HG02973 (cell line): ENCODE data around the gene TADA2B.

Experiments
- ATAC-seq: cut with Tn5 transposase; IDR thresholded peaks from one replicate; pipeline ENCODE4 v1.9.1; 2021; ENCODE audit warnings: moderate library complexity; ENCODE audit not compliant: unreplicated experiment

Gene TADA2B

DNA sequence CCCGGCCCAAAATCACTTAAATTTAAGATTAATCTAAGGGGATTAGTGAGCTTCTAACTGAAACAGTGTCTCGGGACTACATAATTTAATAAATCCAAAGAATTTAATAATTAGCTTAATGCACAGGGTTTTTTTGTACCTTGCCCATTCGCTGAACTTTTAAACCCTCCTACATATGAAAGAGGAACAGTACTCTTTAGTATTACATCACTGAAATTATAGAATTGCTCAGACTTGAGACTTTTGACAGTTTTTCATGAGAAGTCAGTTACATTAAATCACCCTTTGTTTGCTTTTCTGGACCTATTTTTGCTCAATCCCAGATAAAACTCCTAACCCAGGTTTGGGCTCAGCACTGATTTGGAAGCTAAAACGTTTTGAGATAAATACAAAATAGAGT, 2.4 kb upstream of the TADA2B start:
- no peak for ATAC-seq

DNA sequence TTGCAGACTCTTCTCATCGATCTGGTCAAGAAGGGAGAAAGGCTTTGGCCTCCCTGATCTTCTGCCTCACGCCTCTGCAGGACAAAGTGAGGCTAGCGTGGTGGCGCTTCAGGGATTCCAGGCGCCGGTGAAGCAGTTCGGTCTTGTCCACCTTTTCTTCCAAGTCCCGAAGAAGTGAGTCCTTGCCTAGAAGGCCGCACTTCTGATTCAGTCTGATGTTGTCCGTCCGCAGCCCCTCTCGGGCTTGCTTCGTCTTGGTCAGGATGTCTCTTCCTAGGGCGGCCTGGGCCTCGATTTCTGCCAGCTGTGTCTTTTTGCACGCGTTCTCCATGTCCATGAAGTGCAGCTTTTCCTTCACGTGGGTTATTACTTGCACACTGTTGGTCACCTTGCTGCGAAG, 1.9 kb upstream of the TADA2B start:
- ATAC-seq = no peak

DNA sequence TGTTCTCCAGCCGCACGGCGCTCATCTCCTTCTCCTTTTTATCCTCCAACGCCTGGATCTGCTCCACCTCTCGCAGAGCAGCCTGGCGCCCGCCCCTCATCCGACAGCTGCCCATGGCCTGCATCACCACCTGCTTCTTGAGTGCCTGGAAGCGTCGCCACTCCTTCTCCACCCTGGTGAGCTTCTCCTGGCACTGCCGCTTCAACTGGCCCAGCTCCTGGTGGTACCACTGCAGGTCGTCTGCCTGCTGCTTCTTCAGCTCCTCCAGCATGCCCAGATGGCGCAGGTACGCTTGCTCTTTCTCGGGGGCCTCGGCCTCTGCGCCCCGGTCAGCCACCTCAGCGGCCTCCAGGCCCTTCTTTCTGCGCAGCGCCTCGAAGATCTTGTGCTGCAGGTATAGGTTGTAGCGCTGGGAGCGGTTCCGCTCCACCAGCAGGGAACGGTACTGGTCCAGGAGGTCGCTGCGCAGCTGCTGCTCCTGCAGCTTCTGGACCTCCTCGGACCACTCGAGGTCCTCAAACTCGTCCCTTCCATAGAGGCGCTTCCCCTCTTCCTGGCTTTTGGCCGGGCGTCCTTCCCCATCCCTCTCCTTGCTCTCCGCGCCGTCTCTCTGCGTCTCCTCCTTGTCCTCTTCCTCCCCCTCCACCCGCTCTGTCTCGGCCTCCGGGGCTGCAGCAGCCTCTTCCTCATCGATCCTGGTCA, 1.2 kb upstream of the TADA2B start:
- ATAC-seq = no peak

DNA sequence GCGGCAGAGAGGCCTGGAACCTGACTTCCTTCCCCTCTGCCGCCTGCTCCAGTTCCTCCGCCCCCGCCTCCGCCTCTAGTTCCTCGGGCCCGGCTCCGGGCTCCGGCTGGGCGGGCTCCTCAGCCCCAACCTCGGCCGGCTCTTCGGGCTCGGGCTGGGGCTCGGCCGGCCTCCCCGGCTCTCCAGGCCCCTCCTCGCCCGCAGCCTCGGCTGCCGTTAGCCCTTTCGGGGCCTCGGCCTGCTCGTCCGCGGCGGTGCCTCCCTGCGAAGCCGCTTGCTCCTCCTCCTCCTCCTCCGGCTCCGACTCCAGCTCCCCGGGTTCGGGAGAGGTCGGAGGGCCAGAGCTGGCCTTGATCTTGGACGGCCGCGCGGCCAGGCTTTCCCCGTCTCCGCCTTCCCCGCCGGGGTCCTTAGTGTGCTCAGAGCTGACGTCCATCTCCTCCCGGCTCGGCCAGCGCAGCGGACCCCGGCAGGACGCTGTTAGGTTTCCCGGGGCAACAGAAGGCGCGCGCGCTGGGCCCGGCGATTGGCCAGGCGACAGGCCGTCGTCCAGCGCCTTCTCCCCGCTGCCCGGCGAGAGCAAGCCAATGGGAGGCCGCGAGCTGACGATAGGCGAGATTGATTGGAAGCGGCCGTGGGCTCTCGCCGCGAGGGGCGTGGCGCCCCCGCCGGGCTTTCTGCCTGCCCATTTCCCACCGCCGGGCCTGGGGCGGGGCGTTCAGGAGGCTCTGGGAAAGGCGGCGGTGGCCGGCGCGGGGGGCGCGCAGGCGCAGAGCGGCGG, 479 bp upstream of the TADA2B start:
- peak; percentile 75 for ATAC-seq

DNA sequence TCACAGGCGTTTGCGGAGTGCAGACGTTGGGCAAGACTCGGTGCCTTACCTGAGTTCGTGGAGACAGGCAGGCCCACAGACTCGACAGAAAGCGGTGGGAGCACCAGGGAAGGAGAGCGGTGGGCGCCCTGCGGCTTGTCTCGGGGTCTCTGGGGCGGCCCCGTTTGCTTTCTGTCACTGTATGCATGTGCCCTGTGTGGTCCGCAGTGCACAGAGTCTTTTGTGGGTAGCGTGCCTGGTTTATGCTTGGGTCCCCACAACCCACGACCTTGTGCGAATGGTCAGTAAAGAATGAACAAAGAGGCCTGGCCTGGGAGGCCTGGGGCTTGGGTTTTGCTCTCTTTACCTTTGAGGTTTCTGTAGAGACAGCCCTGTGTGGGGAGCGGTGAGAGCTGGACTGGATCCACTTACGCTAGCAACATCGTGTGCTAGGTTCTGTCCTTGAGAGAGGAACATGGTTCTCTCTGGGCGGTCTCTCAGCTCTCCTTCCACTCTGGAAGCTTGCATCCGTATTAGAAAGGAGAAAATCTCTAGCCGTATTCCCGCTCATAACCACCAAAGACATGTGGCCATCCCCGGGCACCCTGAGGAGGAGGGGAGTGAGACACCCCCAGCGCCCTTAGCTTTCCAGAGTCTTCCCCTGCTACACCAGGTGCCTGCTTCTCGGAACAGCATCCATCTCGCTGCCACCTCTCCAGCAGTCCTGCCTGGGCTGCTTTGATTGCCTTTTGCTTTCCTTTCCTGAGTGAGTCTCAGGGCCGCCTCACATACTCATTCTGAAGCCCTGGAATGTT, 1.2 kb downstream of the TADA2B start:
- ATAC-seq = no peak

DNA sequence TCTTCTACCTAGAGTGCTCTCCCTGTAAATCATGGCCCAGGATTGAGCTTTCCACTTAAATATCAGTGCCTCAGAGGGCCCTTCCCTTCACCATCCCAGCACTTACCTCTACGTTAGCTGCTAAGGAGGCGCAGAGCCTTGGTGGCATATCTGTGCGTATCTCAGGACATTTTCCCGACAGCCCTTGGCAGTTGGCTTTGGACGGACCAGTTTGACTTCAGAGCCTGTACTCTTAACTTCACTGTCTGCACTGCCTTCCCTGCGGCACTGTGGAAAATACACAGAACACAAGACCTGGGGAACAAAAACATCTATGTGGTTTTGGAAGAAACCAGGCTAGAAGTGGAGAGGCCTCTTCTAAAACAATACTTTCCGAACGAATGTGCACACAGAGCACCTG, 2.4 kb downstream of the TADA2B start:
- no peak for ATAC-seq

DNA sequence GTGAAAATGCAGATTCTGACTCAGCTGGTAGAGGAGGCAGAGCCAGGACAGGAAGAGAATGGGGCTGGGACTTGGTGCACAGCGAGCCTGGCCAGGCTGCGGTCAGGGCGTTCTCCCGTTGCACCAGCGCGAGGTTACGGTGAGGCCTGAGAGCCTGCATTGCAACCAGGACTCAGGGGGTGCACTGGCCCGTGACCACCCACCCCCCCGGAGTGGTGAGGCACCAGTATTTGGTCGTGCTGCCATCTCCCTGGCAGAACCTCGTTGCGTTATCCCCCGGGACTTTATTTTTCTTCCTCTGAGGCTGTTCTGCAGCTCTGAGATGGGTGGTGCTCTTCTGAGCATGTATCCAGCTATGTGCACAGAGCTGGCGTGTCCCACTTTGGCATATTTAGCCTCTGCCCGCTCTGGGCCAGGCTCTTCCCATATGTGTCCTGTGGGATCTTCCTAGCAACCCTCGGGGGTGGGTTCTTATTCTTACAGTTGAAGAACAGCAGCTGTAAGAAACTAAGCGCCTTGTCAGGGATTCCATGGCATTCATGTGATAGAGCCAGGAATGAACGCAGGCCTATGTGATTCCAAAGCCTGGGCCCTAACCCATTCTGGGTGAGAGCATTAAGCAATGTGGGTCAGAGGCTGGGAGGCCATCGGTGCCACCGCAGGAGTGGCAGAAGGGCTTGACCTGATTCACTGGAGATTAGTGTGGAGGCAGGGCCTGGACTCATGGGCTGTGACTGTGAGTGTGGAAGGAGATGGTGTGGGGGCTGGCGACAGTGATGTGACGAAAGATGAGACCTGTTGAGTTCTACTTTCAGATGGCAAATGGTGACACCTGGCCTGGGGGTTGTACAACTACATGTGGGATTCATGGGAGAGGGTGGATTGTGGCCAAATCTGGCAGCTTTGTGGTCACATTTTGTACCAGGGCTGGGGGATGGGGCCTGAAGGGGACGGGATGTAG, 3.1 kb downstream of the TADA2B start:
- ATAC-seq = no peak

DNA sequence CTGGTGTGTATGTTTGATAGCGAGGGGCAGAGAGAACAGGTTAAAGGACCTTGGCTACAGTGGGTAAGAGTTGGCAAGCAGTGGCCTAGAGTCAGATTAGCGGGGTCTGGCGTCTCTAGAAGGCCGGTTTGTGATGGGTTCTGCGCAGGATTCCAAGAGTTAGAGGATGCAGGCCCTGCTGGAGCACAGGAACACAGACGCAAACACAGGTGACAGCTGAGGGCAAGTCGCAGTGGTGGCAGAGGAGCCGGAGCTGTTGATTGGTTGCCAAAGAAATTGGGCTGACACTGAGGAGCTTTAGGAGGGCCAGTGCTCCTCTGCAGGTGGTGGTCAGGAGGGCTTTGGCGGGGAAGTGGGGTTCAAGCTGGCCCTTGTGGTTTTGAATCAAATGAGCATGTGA, 3.8 kb downstream of the TADA2B start:
- ATAC-seq = no peak

DNA sequence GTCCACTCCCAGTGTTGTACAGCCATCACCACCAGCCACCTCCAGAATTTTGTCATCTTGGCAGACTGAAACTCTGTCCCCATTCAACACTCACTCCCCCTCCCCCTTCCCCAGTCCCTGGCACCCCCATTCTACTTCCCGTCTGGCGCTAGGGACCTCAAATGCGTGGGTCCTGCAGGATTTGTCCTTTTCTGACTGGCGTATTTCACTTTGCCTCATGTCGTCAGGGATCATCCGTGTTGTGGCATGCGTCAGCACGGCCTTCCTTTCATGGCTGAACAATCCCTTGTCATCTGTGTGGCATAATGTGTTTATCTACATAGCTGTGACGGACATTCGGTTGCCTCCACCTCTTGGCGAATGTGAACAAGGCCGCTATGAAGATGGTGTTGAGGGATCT, 5.5 kb downstream of the TADA2B start:
- ATAC-seq = no peak

DNA sequence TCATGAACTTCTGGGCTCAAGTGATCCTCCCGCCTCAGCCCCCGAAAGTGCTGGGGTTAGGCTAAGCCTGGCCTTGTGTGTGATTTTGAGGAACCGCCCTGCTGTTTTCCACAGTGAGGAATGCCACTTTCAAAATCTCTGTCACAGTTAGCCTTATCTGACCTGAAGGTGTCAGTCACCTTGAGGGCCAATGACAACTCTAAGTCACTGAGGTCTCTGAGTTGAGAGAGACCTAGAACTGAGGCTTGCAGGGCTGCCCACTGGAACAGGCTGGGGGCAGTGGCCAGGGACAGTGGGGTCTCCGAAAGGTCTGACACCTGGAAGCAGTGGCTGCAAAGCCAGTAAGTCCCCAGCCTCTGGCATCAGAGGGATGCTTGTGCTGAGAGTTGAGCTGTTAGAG, 6.1 kb downstream of the TADA2B start:
- ATAC-seq = no peak

DNA sequence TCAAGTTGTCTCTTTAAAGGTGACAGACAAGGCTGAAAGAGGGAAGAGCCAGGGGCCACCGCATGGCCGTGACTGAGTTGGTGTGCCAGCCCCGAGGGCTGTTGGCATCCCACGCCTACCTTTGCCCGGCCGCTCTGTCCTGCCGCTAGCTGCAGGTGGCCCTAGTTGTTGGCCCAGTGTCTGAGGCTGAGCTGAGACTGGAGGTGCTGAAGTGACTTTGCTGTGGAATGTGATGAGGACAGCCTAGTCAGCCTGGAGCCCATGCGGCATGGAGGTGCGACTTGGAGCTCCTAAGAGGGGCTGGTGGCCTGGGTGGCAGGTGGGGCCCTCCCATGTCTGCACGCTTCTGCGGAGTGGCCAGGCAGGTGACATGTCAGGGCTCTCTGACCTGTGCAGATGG, 6.6 kb downstream of the TADA2B start:
- ATAC-seq = no peak

DNA sequence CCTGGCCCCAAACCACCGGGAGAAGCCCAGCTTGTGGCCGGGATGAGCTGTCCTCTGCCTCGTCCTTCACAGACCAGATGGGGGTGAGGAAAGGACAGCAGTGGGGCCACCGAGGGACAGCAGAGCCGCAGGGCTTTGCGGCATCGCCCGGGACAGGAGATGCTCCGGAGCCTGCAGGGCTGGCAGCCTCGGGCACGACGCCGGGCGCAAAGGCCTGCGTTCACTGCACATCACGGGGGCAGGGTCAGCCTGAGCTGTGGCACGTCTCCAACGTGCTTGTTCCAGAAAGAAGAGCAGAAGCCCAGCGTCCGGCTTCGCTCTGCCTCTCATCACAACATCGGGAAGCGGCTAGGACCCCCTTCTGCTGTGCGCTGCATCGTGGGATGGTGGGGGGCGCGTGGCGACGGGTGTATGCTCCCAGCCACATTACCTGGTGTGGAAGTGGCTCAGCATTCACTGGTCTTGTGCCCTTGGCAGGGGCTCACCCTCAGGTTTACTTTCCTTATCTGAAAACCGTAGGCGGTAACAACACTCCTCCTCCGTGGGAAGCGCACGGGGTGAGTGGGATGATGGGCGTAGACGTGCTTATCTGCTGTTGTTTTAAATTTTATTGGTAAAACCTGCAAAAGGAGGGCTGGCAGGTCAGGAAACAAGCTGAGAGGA, 7.4 kb downstream of the TADA2B start:
- no peak for ATAC-seq

DNA sequence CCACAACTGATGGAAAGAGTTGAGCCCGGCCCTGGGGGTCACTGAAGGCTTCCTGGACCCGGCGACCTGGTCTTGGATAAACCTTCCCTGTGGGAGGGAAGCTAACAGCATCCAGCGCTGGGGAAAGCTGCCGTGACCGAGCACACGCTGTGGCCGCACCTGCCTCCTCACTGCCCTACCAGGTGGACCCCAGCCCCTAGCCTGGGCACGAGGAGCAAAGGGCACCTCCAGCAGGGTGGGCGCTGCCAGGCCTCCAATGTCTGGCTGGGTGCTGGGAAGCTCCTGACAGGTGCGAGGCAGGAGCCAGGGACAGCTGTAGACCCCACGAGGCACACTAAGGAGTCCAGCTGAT, 7.9 kb downstream of the TADA2B start:
- no peak for ATAC-seq

DNA sequence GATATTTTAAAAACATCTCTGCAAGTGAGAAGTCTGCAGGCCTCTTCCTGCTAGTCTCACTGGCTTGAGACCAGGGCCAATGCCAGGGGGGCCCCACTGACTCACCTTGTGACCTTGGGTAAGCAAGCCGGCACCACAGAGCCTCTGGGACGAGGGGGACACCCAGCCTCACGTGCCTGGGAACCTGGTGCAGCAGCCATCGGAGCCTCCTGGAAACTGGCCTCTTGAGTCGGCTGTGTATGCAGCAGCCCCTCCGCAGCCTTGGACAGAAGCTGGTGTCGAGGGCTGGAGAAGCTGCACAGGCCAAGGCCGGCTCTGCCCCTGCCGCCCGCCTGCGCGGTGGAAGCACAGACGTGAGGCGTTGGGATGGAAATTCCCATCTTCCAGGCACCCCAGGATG, 8.7 kb downstream of the TADA2B start:
- ATAC-seq = no peak

DNA sequence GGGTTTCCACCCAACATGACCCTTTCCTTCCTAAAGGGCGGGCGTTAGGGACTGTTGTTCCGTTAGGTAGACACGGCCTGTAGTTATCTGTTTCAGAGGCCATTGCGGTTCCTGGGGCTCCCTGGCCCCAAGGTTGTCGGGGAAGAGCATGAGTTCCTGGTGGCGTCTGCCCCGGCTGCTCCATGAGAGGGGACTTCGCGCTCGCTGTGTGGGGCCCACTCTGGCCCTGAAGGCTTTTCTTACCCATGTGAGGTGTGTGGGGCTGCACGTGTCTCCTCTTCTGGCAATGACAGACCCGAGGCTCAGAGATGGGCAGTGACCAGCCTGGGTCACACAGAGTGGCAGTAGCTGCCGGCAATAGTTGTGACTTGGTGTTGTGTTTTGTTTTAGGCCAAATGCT, 9.1 kb downstream of the TADA2B start:
- no peak for ATAC-seq

DNA sequence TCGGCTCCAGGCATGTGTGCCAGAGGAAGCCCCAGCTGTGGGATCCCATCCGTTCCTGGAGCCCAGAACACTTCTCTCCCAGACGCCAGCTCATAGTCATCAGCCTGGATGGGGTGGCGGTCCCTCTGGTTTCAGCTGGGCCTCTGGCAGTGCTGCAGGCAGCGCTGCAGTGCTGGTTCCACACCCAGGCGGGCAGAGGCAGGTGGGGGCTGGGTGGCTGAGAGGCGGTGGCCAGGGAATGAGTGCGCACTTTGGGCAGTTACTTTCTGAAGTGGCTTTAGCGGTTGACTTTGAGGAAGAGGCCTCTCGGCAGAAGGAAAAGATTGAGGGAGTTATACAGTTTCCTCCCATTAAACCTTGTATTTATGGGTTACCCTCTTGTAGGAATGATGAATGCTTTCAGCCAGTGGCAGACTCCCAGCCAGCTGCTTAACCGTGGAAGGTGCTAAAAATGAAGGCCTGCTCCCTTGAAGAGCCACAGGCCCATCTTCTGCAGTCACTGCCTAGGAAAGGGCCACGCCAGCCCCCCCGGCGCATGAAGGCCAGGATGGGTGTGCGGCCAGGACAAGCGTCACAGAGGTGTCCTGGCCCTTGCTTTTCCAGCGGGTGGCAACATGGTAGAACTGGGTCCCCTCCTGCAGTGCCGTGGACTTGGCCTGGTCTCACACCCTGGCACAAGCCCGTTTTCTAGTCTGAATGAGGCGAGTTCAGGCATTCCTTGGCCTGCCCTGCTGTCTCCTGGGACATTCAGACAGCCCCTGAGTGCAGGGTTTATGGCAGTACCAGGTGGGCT, 9.9 kb downstream of the TADA2B start:
- ATAC-seq = no peak

DNA sequence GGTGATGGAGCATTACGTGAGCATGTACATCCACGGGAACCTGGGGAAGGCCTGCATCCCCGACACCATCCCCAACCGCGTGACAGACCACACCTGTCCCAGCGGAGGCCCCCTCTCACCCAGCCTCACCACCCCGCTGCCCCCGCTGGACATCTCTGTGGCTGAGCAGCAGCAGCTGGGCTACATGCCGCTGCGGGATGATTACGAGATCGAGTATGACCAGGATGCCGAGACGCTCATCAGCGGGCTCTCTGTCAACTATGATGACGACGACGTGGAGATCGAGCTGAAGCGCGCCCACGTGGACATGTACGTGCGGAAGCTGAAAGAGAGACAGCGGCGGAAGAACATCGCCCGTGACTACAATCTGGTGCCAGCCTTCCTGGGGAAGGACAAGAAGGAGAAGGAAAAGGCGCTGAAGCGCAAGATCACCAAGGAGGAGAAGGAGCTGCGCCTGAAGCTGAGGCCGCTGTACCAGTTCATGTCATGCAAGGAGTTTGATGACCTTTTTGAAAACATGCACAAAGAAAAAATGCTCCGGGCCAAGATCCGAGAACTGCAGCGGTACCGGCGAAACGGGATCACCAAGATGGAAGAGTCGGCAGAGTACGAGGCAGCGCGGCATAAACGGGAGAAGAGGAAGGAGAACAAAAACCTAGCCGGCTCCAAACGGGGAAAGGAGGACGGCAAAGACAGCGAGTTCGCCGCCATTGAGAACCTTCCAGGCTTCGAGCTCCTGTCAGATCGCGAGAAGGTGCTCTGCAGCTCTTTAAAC, 11.1 kb downstream of the TADA2B start:
- no peak for ATAC-seq

DNA sequence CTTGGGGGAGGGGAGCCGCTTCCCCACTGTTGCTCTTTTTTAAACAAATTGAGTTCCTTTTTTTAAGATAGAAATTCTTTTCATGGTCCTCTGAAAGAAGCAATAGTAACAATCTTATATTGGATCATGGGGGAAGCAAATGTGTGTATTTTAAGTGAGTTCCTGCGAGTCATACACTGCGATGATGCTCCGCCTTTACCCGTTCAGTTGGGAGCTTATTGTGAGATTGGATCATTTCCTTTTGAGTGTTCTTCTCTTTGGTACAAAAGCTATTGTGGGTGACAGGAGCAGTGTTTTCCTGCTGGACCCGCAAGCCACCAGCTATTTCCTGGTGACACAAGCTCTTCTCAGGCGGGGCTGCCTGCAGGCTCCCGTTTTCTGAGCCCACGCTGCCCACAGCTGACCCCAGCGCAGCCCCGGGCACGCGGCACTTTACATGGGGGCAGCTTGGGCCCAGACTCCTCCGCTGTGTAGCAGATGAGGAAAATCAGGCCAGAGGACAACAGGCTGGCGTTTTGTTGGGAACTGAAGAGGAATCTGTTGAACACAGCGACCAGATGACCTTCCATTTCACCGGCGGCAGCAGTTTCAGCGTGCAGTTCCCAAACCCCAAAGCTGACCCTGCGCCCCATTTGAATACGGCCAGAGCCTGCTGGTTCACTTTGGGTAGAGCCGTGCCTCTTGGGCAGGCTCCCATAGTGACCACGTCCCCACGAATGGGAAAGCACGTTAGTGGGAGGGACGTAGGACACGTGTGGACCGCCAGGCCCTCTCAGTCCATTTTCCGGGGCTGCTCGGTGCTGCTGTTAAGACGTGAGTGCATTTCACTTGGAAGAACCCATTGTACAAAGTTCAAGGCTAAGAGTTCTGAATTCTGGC, 12.2 kb downstream of the TADA2B start:
- no peak for ATAC-seq
